K562 (cell line): Measurements from ENCODE around the gene KCNQ2. TPM values are rescaled to one million over a fixed set of nuclear protein-coding genes. Genes with fewer than 3 reads are reported as not detected.

ENCODE experiments used
- C11orf30 ChIP-seq: fragments of 450-650 bp; IDR thresholded peaks from 2 replicates; pipeline ENCODE4 v1.6.1; 2016; ENCODE audit warnings: low read depth, mild to moderate bottlenecking
- CAMTA2 ChIP-seq: fragments of 250-450 bp; sonication (Bioruptor Pico); conservative IDR thresholded peaks from 2 replicates; pipeline ENCODE4 v1.5.1; 2022
- CBX8 ChIP-seq: fragments of 200-600 bp; sonication (generic); IDR thresholded peaks from 2 replicates; pipeline ENCODE4 v1.6.1; 2012; ENCODE audit warnings: borderline replicate concordance, mixed run types, low read depth, mild to moderate bottlenecking, moderate library complexity, mixed read lengths, low read length, control low read depth, inconsistent platforms; ENCODE audit not compliant: poor library complexity, severe bottlenecking; ENCODE audit errors: extremely low read depth
- ESRRB ChIP-seq: fragments of 250-450 bp; sonication (Bioruptor Pico); IDR thresholded peaks from 2 replicates; pipeline ENCODE4 v1.5.0; 2020; ENCODE audit warnings: mild to moderate bottlenecking, moderate library complexity, borderline replicate concordance
- GTF2B ChIP-seq: IDR thresholded peaks from 2 replicates; pipeline ENCODE4 v1.6.1; 2011; ENCODE audit not compliant: insufficient read length; ENCODE audit errors: extremely low read depth
- HNRNPL ChIP-seq: fragments of 200-400 bp; formaldehyde crosslinking; IDR thresholded peaks from 2 replicates; pipeline ENCODE4 v1.6.1; 2017; ENCODE audit warnings: low read depth, mild to moderate bottlenecking, low read length
- HNRNPLL ChIP-seq: fragments of 200-400 bp; formaldehyde crosslinking; IDR thresholded peaks from 2 replicates; pipeline ENCODE4 v1.6.1; 2017; ENCODE audit warnings: low read length, low read depth, mild to moderate bottlenecking; ENCODE audit not compliant: poor library complexity, severe bottlenecking
- HSF4 ChIP-seq: fragments of 250-450 bp; sonication (Bioruptor Pico); IDR thresholded peaks from 2 replicates; pipeline ENCODE4 v2.1.2; 2022; ENCODE audit warnings: mild to moderate bottlenecking, moderate library complexity, borderline replicate concordance
- NUFIP1 ChIP-seq: fragments of 450-650 bp; IDR thresholded peaks from 2 replicates; pipeline ENCODE4 v1.6.1; 2018; ENCODE audit not compliant: partially characterized antibody
- PHF21A ChIP-seq: fragments of 450-650 bp; IDR thresholded peaks from 2 replicates; pipeline ENCODE4 v1.6.1; 2017; ENCODE audit warnings: low read depth, borderline replicate concordance
- RFX7 ChIP-seq: fragments of 250-450 bp; sonication (Bioruptor Pico); IDR thresholded peaks from 2 replicates; pipeline ENCODE4 v1.5.1; 2021; ENCODE audit warnings: mild to moderate bottlenecking
- SNRNP70 ChIP-seq: fragments of 200-400 bp; formaldehyde crosslinking; optimal IDR thresholded peaks from 2 replicates; pipeline ENCODE3; 2017; ENCODE audit warnings: low read depth, low read length
- TRIM24 ChIP-seq, 2 experiments: fragments of 450-650 bp; IDR thresholded peaks; 2 replicates each; pipeline ENCODE4 v1.6.1; 2016
- XRCC4 ChIP-seq: IDR thresholded peaks from one replicate; pipeline ENCODE4 v1.6.1; 2011; ENCODE audit not compliant: insufficient read depth, insufficient read length; ENCODE audit errors: extremely low read depth
- YY1 ChIP-seq, 3 experiments: IDR thresholded peaks; 2 replicates each; pipeline ENCODE4 v1.6.1; 2011; ENCODE audit warnings: low read length in 2 of 3, mild to moderate bottlenecking in 2 of 3, moderate library complexity in 2 of 3, borderline replicate concordance in 1 of 3, control low read depth in 1 of 3, low read depth in 1 of 3; ENCODE audit not compliant: insufficient read depth in 3 of 3, insufficient replicate concordance in 2 of 3, control insufficient read depth in 1 of 3, insufficient read length in 1 of 3; ENCODE audit errors: extremely low read depth in 1 of 3
- ZNF274 ChIP-seq: IDR thresholded peaks from 2 replicates; pipeline ENCODE4 v1.6.1; 2011; ENCODE audit warnings: low read depth, mild to moderate bottlenecking, low read length, moderate library complexity, borderline replicate concordance
- ZNF408 ChIP-seq: fragments of 250-450 bp; sonication (Bioruptor Pico); IDR thresholded peaks from 2 replicates; pipeline ENCODE4 v1.4.0; 2020; ENCODE audit warnings: low read depth, mild to moderate bottlenecking, moderate library complexity
- ZNF511 ChIP-seq: sonication (generic); formaldehyde crosslinking; IDR thresholded peaks from 2 replicates; pipeline ENCODE4 v1.8.0; 2022; ENCODE audit warnings: mild to moderate bottlenecking, missing genetic modification reagents
- ZNF589 ChIP-seq: fragments of 200-800 bp; sonication (Bioruptor generic); IDR thresholded peaks from 2 replicates; pipeline ENCODE4 v1.6.1; 2016; ENCODE audit warnings: low read depth, missing genetic modification characterization, missing compliant biosample characterization
- polyA plus RNA-seq, 8 experiments: library from polyadenylated mRNA; depleted of rRNA in 4 of 8; stranded (reverse) in 5 of 8; unstranded in 3 of 8; fragments of >200 nt; fragmentation: Nextera tagmentation in 2 of 8; fragmentation: Illumina TruSeq in 1 of 8; extraction: Ambion mirVana in 2 of 8; extraction: Trizol in 1 of 8; gene quantifications; 2 replicates each; pipeline versions ENCODE4 v1.2.1 to v1.2.3, GENCODE V29; 2011 to 2014; ENCODE audit warnings: inconsistent platforms in 1 of 8, missing spikeins in 1 of 8
- total RNA-seq, 7 experiments: library from RNA; depleted of rRNA in 6 of 7; stranded (reverse); fragments of >200 nt in 6 of 7; fragmentation: Illumina TruSeq in 2 of 7; extraction: Trizol in 2 of 7; gene quantifications; 2 replicates each; pipeline versions ENCODE4 v1.2.1 to v1.2.3, GENCODE V29; 2011 to 2021; ENCODE audit warnings: low replicate concordance in 1 of 7
- TF ChIP-seq, protein P1 (sequence below): sonication (generic); formaldehyde crosslinking; IDR thresholded peaks from 2 replicates; pipeline ENCODE4 v1.8.0; 2022; ENCODE audit warnings: mild to moderate bottlenecking, missing genetic modification reagents

The KCNQ2 gene
- total and polyA plus RNA-seq, 9 of the 15 experiments (the other 6 are each of a cell fraction or from before 2014, with no cell fraction given), result 0.13 to 0.16 TPM; not detected in 7

- peak in 1 of 3 experiments; percentile 29 for TF ChIP-seq YY1 (IDR thresholded peaks at IDR 0.05; ENCODE audit: borderline replicate concordance in 1 of 3, control insufficient read depth in 1 of 3, extremely low read depth in 1 of 3, insufficient read depth in 3 of 3, insufficient read length in 1 of 3, insufficient replicate concordance in 2 of 3, low read depth in 1 of 3, low read length in 2 of 3)
- TF ChIP-seq CBX8, result no peak
- TF ChIP-seq GTF2B, result no peak
- no peak for TF ChIP-seq ZNF274
- no peak for TF ChIP-seq HSF4 (CRISPR knock-in tag)
- TF ChIP-seq ZNF589, result no peak
- TF ChIP-seq RFX7 (CRISPR knock-in tag), result no peak
- no peak for TF ChIP-seq ZNF408 (CRISPR knock-in tag)
- no peak for TF ChIP-seq HNRNPLL
- no peak for TF ChIP-seq SNRNP70
- TF ChIP-seq NUFIP1, result no peak
- no peak for TF ChIP-seq XRCC4
- TF ChIP-seq CAMTA2 (CRISPR knock-in tag), result no peak
- peak; percentile 71; the same call in 1 of the 2 replicates for TF ChIP-seq ZNF511 (CRISPR knock-in tag)
- no peak for TF ChIP-seq C11orf30
- TF ChIP-seq, protein P1, sequence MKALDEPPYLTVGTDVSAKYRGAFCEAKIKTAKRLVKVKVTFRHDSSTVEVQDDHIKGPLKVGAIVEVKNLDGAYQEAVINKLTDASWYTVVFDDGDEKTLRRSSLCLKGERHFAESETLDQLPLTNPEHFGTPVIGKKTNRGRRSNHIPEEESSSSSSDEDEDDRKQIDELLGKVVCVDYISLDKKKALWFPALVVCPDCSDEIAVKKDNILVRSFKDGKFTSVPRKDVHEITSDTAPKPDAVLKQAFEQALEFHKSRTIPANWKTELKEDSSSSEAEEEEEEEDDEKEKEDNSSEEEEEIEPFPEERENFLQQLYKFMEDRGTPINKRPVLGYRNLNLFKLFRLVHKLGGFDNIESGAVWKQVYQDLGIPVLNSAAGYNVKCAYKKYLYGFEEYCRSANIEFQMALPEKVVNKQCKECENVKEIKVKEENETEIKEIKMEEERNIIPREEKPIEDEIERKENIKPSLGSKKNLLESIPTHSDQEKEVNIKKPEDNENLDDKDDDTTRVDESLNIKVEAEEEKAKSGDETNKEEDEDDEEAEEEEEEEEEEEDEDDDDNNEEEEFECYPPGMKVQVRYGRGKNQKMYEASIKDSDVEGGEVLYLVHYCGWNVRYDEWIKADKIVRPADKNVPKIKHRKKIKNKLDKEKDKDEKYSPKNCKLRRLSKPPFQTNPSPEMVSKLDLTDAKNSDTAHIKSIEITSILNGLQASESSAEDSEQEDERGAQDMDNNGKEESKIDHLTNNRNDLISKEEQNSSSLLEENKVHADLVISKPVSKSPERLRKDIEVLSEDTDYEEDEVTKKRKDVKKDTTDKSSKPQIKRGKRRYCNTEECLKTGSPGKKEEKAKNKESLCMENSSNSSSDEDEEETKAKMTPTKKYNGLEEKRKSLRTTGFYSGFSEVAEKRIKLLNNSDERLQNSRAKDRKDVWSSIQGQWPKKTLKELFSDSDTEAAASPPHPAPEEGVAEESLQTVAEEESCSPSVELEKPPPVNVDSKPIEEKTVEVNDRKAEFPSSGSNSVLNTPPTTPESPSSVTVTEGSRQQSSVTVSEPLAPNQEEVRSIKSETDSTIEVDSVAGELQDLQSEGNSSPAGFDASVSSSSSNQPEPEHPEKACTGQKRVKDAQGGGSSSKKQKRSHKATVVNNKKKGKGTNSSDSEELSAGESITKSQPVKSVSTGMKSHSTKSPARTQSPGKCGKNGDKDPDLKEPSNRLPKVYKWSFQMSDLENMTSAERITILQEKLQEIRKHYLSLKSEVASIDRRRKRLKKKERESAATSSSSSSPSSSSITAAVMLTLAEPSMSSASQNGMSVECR (CRISPR knock-in tag), result 0 out of 2 replicates have a peak, but pooled peaks have one; percentile 40
- no peak for TF ChIP-seq TRIM24 (IDR thresholded peaks at IDR 0.05)
- TF ChIP-seq ESRRB (CRISPR knock-in tag), result no peak
- no peak for TF ChIP-seq PHF21A
- no peak for TF ChIP-seq HNRNPL
Measured at GRCh38 chr20:63495741-63496595, 23.5 kb upstream of the KCNQ2 start (continued).
